SK-N-MC (cell line): ENCODE measurements around the gene HNRNPH2.

Experiments used
- DNase-seq: peaks from one replicate; pipeline ENCODE4 v3.0.0-alpha.2; 2011; ENCODE audit warnings: low read depth, low spot score
- H3K27ac ChIP-seq: fragments of 200-600 bp; sonication (generic); 2 replicates; pipeline ENCODE4 v1.5.1; 2016; ENCODE audit warnings: mixed run types
- H3K36me3 ChIP-seq: fragments of 200-600 bp; sonication (generic); 2 replicates; pipeline ENCODE4 v1.6.1; 2017; ENCODE audit warnings: antibody characterized with exemption, low read length, mixed read lengths; ENCODE audit not compliant: insufficient read depth
- H3K4me3 ChIP-seq: fragments of 200-600 bp; sonication (generic); 2 replicates; pipeline ENCODE4 v1.5.1; 2016
- H3K9ac ChIP-seq: fragments of 200-600 bp; sonication (generic); 2 replicates; pipeline ENCODE4 v1.8.0; 2017; ENCODE audit warnings: mixed run types, mixed read lengths; ENCODE audit not compliant: insufficient read length
- H3K9me3 ChIP-seq: fragments of 200-600 bp; sonication (generic); 2 replicates; pipeline ENCODE4 v1.6.1; 2017; ENCODE audit warnings: low read depth, mild to moderate bottlenecking, antibody characterized with exemption, low read length, moderate library complexity, mixed read lengths
- EZH2 ChIP-seq: fragments of 200-600 bp; sonication (generic); IDR thresholded peaks from one replicate; pipeline ENCODE4 v1.6.1; 2017; ENCODE audit warnings: antibody characterized with exemption
- FOXP2 ChIP-seq: optimal IDR thresholded peaks from 2 replicates; pipeline ENCODE3; 2011; ENCODE audit warnings: mild to moderate bottlenecking, moderate library complexity; ENCODE audit not compliant: insufficient read depth; ENCODE audit errors: extremely low read length, control extremely low read depth
- POLR2AphosphoS5 ChIP-seq: IDR thresholded peaks from 2 replicates; pipeline ENCODE4 v1.6.1; 2012; ENCODE audit warnings: mild to moderate bottlenecking, low read depth, low read length, borderline replicate concordance

HNRNPH2 gene

GRCh38 chrX:101408532-101408841 is 465 bp downstream of the HNRNPH2 start:
- DNase-seq: no peak
- Histone ChIP-seq H3K9me3 (no peaks in the 10 kb centered on the region), H3K36me3 (peaks cover 16% of the 10 kb centered on the region; the same call in 1 of the 2 replicates), H3K27ac (peak overlapping the region; percentile 93), H3K9ac (peak overlapping the region; percentile 95), H3K4me3 (peak overlapping the region; percentile 89)
- no peak for TF ChIP-seq FOXP2
- TF ChIP-seq POLR2AphosphoS5: no peak
- no peak for TF ChIP-seq EZH2

- H3K36me3 ChIP-seq: peaks cover 16% of the 10 kb centered on the region; the same call in 1 of the 2 replicates
- H3K9me3 ChIP-seq: no peaks in the 10 kb centered on the region
- no peak for DNase-seq
- H3K9ac ChIP-seq: peak overlapping the region; percentile 95
- no peak overlapping the region for H3K27ac ChIP-seq
- TF ChIP-seq POLR2AphosphoS5 (no peak), FOXP2 (no peak), EZH2 (no peak)
- H3K4me3 ChIP-seq: peak overlapping the region; percentile 89
Observed at GRCh38 chrX:101409043-101409442, 1.0 kb downstream of the HNRNPH2 start.

GRCh38 chrX:101410461-101410860 is 2.4 kb downstream of the HNRNPH2 start:
- TF ChIP-seq POLR2AphosphoS5 (no peak), FOXP2 (no peak), EZH2 (no peak)
- Histone ChIP-seq H3K9me3 (no peaks in the 10 kb centered on the region), H3K36me3 (peaks cover 16% of the 10 kb centered on the region), H3K9ac (peak overlapping the region; percentile 43), H3K4me3 (peak overlapping the region; percentile 89), H3K27ac (no peak overlapping the region)
- DNase-seq: peak; percentile 20

- H3K27ac ChIP-seq: no peak overlapping the region
- no peak overlapping the region for H3K9ac ChIP-seq
- DNase-seq: no peak
- peaks cover 16% of the 10 kb centered on the region for H3K36me3 ChIP-seq
- no peaks in the 10 kb centered on the region for H3K9me3 ChIP-seq
- TF ChIP-seq POLR2AphosphoS5: no peak
- TF ChIP-seq EZH2: no peak
- TF ChIP-seq FOXP2: no peak
- no peak overlapping the region for H3K4me3 ChIP-seq
Observed at GRCh38 chrX:101411984-101412383, 4.0 kb downstream of the HNRNPH2 start.

GRCh38 chrX:101415180-101416145 is 7.4 kb downstream of the HNRNPH2 start:
- Histone ChIP-seq H3K9me3 (no peaks in the 10 kb centered on the region), H3K9ac (no peak overlapping the region), H3K27ac (no peak overlapping the region), H3K4me3 (no peak overlapping the region), H3K36me3 (peaks cover 16% of the 10 kb centered on the region)
- no peak for TF ChIP-seq FOXP2
- no peak for TF ChIP-seq EZH2
- no peak; the same call in 1 of the 2 replicates for TF ChIP-seq POLR2AphosphoS5
- DNase-seq: peak; percentile 44

GRCh38 chrX:101416691-101417090 is 8.7 kb downstream of the HNRNPH2 start:
- no peak for DNase-seq
- Histone ChIP-seq H3K27ac (no peak overlapping the region), H3K36me3 (peaks cover 15% of the 10 kb centered on the region), H3K9me3 (no peaks in the 10 kb centered on the region), H3K4me3 (no peak overlapping the region), H3K9ac (no peak overlapping the region)
- TF ChIP-seq FOXP2 (no peak), POLR2AphosphoS5 (no peak), EZH2 (no peak)

- no peak for DNase-seq
- H3K36me3 ChIP-seq: peaks cover 10% of the 10 kb centered on the region
- TF ChIP-seq FOXP2 (no peak), EZH2 (no peak), POLR2AphosphoS5 (no peak)
- no peak overlapping the region for H3K4me3 ChIP-seq
- no peaks in the 10 kb centered on the region for H3K9me3 ChIP-seq
- no peak overlapping the region for H3K9ac ChIP-seq
- no peak overlapping the region for H3K27ac ChIP-seq
Observed at GRCh38 chrX:101417190-101417589, 9.2 kb downstream of the HNRNPH2 start.

- H3K4me3 ChIP-seq: no peak overlapping the region
Observed at GRCh38 chrX:101417981-101418841, 10.2 kb downstream of the HNRNPH2 start.

More at GRCh38 chrX:101417981-101418841, 10.2 kb downstream of the HNRNPH2 start:
- Histone ChIP-seq H3K27ac (no peak overlapping the region), H3K36me3 (no peaks in the 10 kb centered on the region; the same call in 1 of the 2 replicates), H3K9ac (no peak overlapping the region), H3K9me3 (no peaks in the 10 kb centered on the region)
- TF ChIP-seq EZH2: no peak
- no peak for TF ChIP-seq FOXP2
- no peak for TF ChIP-seq POLR2AphosphoS5
- DNase-seq: no peak
